Activated CD8-positive, alpha-beta memory T cell treated with anti-CD3 and anti-CD28 coated beads, Interleukin-2, amount 50 U/mL, for 24 hours (primary cell): Measurements from ENCODE around the gene TTC22.
"Not testable (repeated sequence)": the region's sequence is repeated elsewhere in the genome, so short reads cannot be mapped to it uniquely, and the experiment has no call there.

Experiments used
- DNase-seq: peaks from one replicate; pipeline ENCODE4 v3.0.0-alpha.2; 2020; ENCODE audit errors: extremely low read depth

Gene TTC22

GRCh38 chr1:54786778-54787177 is 14.3 kb downstream of the TTC22 start:
- DNase-seq: no peak

- no peak for DNase-seq
These were observed 17.1 kb downstream of the TTC22 start for GRCh38 chr1:54784066-54784465.

GRCh38 chr1:54782588-54782987 is 18.5 kb downstream of the TTC22 start:
- DNase-seq: no peak

DNA sequence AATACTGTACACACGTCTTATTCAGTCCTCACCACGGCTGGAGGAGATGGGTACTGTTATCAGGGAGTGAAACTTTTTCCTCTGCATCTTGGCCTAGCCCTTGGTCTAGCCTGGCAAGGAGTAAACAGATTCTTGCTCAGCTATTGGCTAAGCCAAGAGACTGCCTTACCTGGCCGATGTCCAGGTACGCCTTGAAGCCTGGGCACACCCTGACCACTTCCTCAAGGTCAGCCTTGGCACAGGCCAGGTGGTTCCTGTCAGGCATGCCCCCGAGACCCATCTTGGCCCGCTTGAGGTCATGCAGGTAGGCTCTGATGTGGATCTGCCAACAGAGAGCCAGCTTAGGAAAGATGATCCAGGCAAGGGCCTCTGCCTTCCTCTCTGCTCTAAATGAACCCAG is 19.0 kb downstream of the TTC22 start:
- no peak for DNase-seq

DNA sequence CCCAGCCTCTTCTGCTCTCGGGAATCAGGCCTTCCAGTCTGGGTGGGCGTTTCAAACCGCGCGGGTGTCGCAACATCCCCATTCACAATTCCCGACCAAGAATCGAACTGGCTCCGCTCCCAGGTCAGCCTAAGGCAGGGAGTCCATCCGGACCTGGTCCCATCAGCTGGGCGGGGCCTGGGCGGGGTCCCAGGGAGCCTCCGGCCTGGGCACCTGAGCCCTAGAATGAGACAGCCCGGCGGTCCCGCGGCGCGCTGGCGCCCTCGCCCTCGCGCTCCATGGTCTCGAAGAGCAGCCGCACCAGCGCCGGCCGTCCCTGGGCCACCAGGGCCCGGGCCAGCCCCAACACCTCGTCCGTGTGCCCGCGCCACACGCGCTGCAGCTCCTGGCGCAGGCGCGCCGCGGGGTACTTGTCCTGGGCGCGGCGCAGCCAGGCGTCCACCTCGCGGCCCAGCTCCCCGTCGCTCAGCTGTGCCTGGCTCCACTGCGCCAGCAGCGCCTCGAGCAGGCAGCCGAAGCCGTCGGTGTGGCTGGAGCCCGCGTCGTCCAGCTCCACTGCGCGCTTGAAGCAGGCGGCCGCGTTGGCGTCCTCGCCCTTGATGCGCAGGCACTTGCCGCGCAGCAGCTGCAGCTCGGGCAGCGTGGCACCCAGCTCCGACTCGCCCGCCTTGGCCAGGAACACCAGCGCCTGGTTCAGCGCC is 19.9 kb downstream of the TTC22 start:
- no peak for DNase-seq

DNA sequence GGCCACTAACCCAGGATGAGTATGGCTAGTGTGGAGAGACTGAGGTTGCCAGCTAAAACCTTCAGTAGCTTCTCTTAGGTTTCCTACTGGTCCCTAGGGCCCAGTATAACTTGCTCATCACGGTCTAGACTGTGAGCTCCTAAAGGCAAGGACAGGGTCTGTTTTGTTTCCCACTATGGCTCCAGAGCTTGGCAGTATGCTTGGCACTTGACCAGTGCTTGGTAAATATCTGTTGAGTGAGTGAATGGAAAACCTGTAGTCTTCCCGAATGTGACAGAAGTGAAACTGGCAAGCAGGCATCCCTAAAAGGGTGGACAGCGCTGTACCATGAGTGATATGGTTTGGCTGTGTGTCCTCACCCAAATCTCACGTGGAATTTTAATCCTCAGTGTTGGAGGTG is 23.7 kb downstream of the TTC22 start:
- no peak for DNase-seq

DNA sequence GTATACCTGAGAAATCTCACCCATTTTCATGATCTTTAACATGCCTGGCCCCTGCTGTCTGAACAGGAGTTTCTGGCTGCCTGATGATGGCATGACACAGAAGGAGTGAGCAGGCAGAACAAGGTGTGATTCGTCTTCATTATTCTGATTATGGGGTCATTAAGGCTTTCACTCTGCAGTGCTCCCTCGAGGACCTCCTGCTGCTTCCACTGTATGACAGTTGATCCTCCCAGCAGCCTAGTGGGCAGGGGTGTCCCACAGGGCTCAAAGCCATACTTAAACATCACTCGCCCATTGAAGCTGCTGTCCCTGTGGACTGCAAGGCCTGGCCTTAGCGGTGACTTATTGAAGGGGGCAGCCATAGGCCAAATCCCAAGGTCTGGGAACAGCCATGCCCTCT is 24.1 kb downstream of the TTC22 start:
- no peak for DNase-seq

- not testable (repeated sequence) for DNase-seq
These were observed 25.0 kb downstream of the TTC22 start for GRCh38 chr1:54775828-54776721.

DNA sequence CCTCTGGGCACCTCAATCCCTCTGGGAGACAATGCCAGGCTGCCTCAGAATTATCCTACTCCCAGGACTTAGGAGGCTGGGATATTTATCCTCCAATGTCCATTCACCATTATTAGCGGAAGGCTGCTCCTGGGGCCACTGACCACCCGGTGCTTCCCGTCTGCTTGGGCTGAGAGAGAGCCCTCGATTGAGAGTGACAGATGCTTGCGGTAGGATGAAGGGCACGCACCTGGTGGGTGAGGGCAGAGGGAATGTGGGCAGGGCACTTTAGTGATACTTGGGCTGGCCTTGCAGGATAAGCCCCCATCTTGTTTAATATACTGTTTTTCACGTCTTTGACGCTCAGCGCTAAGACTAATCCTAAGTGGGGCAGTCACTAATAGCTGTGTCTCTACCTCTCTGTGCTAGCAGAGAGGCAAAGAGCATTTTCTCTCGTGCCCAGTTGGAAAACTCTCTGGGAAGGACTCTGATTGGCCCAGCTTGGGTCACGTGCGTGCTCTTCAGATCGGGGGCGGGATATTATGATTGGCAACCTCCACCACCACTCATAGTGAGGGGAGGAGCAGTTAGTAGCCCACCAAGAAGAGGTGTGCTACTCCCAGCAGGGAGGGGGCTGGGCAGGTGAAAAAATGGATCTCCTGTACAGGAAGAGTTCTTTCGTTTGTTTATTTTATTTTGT is 26.2 kb downstream of the TTC22 start:
- DNase-seq: no peak

DNA sequence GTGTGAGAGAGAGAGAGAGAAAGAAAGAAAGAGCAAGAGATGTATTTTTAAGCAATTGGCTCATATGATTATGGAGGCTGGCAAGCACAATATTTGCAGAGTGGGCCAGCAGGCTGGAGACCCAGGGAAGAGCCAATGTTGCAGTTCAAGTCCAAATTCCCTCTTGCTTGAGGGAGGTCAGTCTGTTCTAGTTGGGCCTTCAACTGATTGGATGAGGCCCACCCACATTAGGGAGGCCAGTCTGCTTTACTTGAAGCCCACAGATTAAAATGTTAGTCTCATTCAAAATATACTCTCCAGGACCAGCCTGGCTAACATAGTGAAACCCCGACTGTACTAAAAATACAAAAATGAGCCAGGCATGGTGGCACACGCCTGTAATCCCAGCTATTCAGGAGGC is 28.2 kb downstream of the TTC22 start:
- DNase-seq: no peak

DNA sequence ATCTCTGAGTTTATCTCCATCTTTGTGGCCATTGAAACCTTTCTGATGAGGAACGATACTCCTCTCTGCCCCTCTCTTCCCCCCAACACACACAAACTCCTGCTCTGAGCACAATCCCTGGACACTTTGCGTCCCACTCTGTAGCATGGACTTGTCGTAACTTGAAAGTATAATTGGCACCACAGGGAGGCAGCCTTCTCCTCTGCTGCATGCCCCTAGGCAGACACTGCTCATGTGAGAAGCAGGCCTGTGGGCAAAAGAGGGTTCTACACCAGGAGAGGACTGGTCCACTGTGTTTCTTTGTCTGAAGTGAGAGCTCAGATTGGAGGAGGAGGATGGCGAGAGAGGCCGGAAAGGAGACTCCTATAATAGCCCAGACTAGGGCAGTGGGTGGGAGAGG is 33.0 kb downstream of the TTC22 start:
- no peak for DNase-seq

DNA sequence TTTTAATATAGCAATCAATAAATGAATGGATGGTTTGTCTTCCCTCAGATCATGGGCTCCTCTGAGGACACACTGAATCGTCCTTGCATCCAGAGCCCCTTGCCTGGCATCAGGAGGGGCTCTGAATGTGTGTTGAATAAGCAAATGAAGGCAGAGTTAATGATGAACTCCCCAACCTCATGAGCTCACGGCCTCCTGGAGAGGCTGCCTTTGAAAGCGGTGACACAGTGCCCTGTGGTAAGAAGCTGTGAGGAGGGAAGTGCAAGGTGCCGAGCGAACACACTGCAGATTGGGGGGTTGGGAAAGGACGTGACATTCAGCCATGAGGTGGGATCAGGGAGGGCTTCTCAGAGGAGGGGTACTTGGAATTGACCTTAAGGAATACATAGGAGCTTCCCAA is 33.6 kb downstream of the TTC22 start:
- DNase-seq: no peak

DNA sequence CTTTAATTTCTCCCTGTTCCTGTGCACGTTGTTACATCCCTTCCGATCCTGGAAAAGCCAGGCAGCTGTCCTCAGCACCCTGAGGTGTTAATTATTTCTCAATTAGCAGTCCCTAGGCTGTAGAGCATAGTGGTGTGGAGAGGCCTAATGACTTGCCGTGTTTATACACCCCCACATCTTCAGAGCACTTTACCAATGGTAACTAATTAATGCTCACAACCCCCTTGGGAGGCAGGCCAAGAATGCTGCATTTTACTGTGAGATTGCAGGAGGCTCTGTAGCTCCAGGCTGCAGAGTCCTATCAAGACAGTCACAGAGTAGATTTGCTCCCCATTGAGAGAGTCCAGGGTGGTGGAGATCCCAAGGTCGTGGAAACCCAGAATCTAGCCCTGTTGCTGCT is 34.4 kb downstream of the TTC22 start:
- DNase-seq: no peak

DNA sequence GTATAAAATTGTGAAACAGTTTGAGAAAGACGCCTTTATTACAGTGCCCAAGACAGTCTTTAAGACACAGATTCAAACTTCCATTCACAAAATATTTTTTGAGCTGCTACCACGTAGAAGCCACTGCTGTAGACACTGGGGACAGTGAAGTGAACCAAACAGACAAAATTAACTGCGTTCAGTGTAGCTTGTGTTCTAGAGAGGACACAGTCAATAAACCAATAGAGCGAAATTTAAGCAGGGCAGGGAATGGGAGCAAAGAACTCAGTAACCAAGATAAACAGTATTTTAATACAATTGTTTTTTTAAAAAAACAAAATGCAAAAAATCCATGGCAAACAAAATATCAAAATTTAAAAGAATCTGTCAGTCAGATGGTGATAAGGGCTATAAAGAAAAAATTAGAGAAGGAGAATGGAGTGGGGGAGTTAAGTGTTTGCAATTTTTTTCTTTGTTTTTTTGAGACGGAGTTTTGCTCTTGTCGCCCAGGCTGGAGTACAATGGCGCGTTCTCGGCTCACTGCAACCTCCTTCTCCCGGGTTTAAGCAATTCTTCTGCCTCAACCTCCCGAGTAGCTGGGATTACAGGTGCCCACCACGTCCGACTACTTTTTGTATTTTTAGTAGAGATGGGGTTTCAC is 36.1 kb downstream of the TTC22 start:
- no peak for DNase-seq

DNA sequence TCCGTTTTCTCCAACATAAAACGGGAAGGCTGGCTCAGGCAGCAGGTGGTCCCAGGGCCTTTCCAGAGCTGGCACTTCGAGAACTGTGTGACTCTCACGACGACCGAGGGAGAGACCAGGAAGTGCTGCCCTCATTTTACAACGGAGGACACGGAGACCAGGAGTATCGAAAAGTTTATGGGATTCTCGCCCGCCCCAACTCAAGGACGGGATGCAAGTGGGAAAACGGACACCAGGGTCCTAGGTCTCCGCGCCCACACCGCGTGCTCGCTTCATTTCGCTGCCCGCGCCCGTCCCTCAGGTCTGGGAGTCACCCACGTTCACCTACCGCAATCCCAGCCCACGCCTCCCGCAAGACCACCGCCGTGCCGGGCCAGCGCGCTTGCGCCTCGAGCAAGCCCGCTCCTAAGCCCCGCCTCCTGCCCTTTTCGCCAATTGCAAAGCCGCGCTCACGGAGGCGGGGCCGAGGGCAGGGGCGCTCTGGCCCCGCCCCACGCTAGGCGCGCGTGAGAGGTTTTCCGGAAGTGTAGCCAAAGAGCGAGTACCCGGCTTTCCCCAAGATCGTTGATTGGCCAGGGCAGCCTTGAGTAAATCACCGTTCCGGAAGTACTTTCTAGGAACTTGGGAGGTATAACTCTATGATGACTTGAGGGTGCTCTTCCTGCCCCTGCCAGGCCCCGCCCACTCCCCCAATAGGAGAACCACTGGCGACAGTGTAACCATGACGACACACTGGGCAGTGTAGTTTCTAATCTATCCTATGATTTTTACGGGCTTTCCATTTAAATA is 36.8 kb downstream of the TTC22 start, which contains the start of gene PARS2:
Gene PARS2, minus strand, starts transcription at position 391 of the 789 bp plus-strand sequence. CDS start 5,362 bp downstream, outside the sequence.
- peak; percentile 86 for DNase-seq

- DNase-seq: no peak
These were observed 37.3 kb downstream of the TTC22 start for GRCh38 chr1:54763816-54764132.

- DNase-seq: no peak
These were observed 42.3 kb downstream of the TTC22 start for GRCh38 chr1:54758678-54759348.

GRCh38 chr1:54757833-54758232 is 43.3 kb downstream of the TTC22 start:
- DNase-seq: no peak

DNA sequence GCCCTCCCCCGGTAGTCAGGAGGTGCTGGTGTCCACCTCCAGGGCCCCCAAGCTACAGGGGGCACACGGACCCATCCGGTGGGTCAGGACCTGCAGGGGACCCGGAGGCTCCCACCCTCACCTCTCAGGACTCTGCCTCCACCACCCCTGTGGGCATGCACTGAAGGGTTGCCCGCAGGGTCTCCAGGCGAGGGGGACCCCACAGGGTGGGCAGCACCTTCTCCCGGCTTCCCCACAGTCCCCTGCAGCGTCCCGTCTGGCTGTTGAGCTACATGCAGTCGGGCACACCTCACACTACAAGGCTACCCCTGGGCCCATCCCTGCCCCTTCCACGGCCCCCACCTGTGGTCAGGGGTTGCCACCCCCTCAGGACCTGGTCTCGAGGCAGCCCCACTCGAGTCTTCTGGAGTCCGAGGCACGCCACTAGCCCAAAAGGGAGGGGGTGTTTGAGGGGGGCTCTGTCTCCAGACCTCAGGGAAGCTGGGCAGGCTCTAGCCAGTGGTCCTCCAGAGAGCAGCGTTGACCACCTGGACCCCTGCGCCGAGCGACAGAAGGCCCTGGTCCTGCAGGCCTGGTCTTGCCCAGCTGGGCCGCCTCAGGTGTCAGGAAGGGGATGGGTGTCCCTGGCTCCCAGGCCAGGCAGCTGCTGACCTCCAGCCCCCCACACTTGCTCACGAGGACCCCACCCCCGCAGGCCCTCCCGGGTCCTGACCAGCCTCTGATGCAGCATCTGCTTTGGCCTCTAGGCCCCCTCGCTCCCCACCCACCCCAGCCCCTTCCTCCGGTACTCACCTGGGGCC is 46.4 kb downstream of the TTC22 start:
- no peak for DNase-seq

DNA sequence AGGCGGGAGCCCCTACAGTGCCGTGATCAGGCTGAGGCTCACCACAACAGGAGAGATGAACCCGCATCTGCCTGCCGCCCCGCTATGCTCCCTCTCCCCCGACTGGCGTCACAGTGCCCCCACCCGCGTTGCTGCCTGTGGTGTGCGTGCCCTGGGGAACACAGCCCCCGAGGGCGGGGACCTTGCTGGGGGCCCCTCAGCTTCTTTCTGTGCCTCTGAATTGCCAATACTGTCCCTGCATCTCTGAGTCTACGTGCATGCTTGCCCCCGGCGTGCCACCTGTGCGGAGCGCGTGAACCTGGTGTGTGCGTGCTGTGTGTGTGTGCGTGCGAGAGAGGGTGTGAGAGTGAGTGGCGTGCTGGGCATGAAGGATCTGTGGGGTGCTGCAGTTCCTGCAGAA is 47.1 kb downstream of the TTC22 start:
- DNase-seq: no peak
